ENCODE data around the gene MFN2.

MFN2 gene

DNA sequence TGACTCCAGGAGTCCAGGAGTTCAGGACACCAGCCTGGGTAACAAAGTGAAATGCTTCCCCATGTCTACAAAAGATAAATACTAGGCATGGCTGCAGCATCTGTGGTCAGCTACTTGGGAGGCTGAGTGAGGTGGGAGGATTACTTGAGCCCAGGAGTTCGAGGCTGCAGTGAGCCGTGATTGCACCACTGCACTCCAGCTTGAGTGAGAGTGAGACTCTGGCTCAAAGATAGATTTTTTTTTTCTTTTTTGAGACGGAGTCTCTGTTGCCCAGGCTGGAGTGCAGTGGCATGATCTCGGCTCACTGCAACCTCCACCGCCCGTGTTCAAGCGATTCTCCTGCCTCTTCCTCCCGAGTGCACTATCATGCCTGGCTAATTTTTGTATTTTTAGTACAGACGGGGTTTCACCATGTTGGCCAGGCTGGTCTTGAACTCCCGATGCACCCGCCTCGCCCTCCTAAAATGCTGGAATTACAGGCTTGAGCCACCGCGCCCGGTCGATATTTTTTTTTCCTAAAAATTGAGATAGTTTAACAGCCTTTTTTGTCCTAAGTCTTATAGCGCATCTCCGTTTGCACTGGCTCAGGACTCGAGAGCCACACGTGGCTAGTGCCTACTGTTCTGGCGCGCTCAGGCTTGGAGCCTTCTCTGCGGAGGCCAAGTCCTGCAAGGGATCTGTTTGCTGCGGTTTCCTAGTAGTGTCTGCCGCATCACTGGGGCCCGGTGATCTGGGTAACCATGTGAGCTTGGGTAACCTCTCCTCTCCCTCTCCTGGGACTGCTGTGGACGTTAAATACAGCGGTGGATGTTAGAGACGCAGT is 1.0 kb upstream of the MFN2 start:
- Histone ChIP-seq H3K36me3 (peaks cover 37% of the 10 kb centered on the region), H3K27me3 (ENCODE audit: insufficient read depth, low read depth, severe bottlenecking) (no peaks in the 10 kb centered on the region), H3K4me3 (ENCODE audit: low read depth, low read length) (peak overlapping the region; percentile 58), H3K27ac (peak overlapping the region; percentile 96), H3K9me3 (ENCODE audit: severe bottlenecking) (no peaks in the 10 kb centered on the region)
- DNase-seq: no peak
- TF ChIP-seq, protein P1, sequence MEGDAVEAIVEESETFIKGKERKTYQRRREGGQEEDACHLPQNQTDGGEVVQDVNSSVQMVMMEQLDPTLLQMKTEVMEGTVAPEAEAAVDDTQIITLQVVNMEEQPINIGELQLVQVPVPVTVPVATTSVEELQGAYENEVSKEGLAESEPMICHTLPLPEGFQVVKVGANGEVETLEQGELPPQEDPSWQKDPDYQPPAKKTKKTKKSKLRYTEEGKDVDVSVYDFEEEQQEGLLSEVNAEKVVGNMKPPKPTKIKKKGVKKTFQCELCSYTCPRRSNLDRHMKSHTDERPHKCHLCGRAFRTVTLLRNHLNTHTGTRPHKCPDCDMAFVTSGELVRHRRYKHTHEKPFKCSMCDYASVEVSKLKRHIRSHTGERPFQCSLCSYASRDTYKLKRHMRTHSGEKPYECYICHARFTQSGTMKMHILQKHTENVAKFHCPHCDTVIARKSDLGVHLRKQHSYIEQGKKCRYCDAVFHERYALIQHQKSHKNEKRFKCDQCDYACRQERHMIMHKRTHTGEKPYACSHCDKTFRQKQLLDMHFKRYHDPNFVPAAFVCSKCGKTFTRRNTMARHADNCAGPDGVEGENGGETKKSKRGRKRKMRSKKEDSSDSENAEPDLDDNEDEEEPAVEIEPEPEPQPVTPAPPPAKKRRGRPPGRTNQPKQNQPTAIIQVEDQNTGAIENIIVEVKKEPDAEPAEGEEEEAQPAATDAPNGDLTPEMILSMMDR (IDR thresholded peaks at IDR 0.05; ENCODE audit: low read depth, low read length): no peak

DNA sequence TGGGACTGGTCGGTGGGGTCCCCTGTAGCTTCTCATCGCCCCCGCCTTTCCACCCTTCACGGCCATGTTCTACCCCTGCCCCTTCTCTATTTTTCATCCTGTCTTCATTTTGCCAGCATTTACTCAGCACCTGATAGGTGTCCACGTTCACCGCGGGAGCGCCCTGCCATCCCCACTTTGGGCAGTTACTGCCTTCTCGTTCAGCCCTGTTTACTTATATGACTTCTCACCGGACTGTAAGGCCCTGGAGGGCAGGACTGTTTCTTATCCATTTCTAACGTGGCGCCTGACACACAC is 380 bp downstream of the MFN2 start:
- Histone ChIP-seq H3K27ac (peak overlapping the region; percentile 96), H3K36me3 (peaks cover 39% of the 10 kb centered on the region), H3K27me3 (ENCODE audit: insufficient read depth, low read depth, severe bottlenecking) (no peaks in the 10 kb centered on the region), H3K4me3 (ENCODE audit: low read depth, low read length) (peak overlapping the region; percentile 58), H3K9me3 (ENCODE audit: severe bottlenecking) (no peaks in the 10 kb centered on the region)
- no peak for DNase-seq
- TF ChIP-seq, protein P1 (IDR thresholded peaks at IDR 0.05; ENCODE audit: low read depth, low read length): no peak

DNA sequence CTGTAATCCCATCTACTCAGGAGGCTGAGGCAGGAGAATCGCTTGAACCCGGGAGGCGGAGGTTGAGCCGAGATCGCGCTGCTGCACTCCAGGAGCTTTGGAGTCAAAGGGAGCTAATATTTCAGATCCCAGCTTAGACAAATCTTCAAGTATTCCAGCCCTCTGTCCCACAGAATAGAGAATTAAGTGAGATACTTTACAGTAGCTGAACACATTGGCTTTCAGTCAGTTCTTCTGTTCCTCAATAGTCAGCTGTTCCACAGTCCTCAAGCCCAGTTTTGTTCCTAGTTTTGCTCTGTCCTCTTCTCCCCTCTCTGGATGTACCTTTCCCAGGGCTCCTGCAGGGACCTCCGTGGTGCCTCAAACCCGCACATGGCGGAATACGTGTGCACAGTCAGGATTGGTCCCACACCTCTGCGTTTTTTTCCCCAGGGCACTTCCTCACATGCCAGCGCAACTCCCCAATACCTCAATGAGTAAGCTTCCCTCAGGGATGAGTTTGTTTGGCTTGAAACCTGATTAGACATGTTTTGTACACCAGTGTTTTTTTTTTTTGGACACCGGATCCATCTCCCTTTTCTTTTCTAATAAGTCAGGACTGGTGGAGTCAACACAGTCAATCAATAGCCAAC is 1.2 kb downstream of the MFN2 start:
- H3K9me3 ChIP-seq (ENCODE audit: severe bottlenecking): no peaks in the 10 kb centered on the region
- peak overlapping the region; percentile 58 for H3K4me3 ChIP-seq (ENCODE audit: low read depth, low read length)
- TF ChIP-seq, protein P1 (IDR thresholded peaks at IDR 0.05; ENCODE audit: low read depth, low read length): no peak
- no peak overlapping the region for H3K27ac ChIP-seq
- H3K27me3 ChIP-seq (ENCODE audit: insufficient read depth, low read depth, severe bottlenecking): no peaks in the 10 kb centered on the region
- H3K36me3 ChIP-seq: peaks cover 46% of the 10 kb centered on the region
- no peak for DNase-seq

DNA sequence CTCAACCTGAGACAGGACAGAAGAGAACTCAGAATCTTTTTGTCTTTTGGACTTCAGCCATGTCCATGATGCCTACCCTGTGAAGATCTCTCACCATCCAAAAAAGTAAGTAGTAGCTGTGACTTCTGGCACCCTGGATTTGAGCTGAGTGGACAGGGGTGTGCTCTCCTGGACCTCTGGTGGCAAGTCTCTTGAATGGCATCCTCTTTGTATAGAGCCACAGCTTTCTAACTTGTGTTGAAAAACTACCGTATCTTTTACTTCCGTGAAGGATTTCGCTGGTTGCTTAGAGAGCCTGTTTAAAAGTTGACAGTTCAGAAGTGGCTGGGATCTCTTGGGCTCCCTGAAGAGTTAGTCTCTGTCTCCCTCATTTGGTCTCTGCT is 1.8 kb downstream of the MFN2 start:
- H3K27me3 ChIP-seq (ENCODE audit: insufficient read depth, low read depth, severe bottlenecking): no peaks in the 10 kb centered on the region
- H3K9me3 ChIP-seq (ENCODE audit: severe bottlenecking): no peaks in the 10 kb centered on the region
- TF ChIP-seq, protein P1 (IDR thresholded peaks at IDR 0.05; ENCODE audit: low read depth, low read length): no peak
- H3K4me3 ChIP-seq (ENCODE audit: low read depth, low read length): no peak overlapping the region
- DNase-seq: no peak
- H3K27ac ChIP-seq: no peak overlapping the region
- peaks cover 50% of the 10 kb centered on the region for H3K36me3 ChIP-seq

DNA sequence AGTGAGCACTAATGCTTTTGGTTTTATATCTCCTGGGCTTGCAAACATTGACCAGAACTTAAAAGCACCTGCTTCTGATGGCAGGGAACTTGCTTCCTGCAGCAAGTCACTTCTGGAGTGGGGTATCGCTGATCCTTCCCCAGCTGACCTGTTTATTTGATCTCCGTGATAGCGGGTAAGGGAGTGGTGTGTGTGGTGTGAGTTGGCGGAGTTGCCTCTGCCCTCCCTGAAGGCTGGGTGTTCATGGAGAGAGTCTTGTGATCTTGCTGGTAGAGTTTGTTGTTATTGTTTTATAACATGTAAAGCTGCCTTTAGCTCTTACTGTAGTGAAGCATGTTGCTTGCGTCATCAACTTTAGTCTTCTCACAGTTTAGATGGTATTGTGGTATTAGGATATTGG is 3.9 kb downstream of the MFN2 start:
- Histone ChIP-seq H3K9me3 (ENCODE audit: severe bottlenecking) (no peaks in the 10 kb centered on the region), H3K27ac (no peak overlapping the region), H3K27me3 (ENCODE audit: insufficient read depth, low read depth, severe bottlenecking) (no peaks in the 10 kb centered on the region), H3K36me3 (peaks cover 59% of the 10 kb centered on the region), H3K4me3 (ENCODE audit: low read depth, low read length) (no peak overlapping the region)
- no peak for DNase-seq
- TF ChIP-seq, protein P1 (IDR thresholded peaks at IDR 0.05; ENCODE audit: low read depth, low read length): no peak

All from WERI-Rb-1 (cell line).